Activated T-cell treated with anti-CD3 and anti-CD28 coated beads, Interleukin-2, amount 50 U/mL, for 72 hours (primary cell): Measurements from ENCODE around the gene PLET1. TPM values are rescaled to one million over a fixed set of nuclear protein-coding genes. Genes with fewer than 3 reads are reported as not detected.

Source experiments
- ATAC-seq, 2 donors: fragments of 150-1000 bp; cut with Tn5 transposase; replicated peaks in 1 of 2; 2 replicates each; pipeline ENCODE4 v1.10.0; 2021; ENCODE audit warnings: moderate library complexity in 2 of 2, mild to moderate bottlenecking in 1 of 2
- DNase-seq, 2 donors: peaks; one replicate each; pipeline ENCODE4 v3.0.0; 2021 to 2022; ENCODE audit warnings: mixed read lengths in 1 of 2
- H3K27ac Mint-ChIP-seq: one replicate; pipeline ENCODE4 v1.8.0; 2022; ENCODE audit warnings: mild to moderate bottlenecking, moderate library complexity, mixed read lengths
- H3K27me3 Mint-ChIP-seq: one replicate; pipeline ENCODE4 v1.8.0; 2022; ENCODE audit warnings: low read depth, mixed read lengths
- H3K36me3 Mint-ChIP-seq, 2 donors: one replicate each; pipeline ENCODE4 v1.8.0; 2022; ENCODE audit warnings: mixed read lengths in 2 of 2, mild to moderate bottlenecking in 1 of 2; ENCODE audit not compliant: insufficient read depth in 2 of 2
- H3K4me1 Mint-ChIP-seq: one replicate; pipeline ENCODE4 v1.8.0; 2022; ENCODE audit warnings: low read depth, mixed read lengths
- H3K4me3 Mint-ChIP-seq, 2 donors: one replicate each; pipeline ENCODE4 v1.8.0; 2022; ENCODE audit warnings: mild to moderate bottlenecking in 2 of 2, mixed read lengths in 2 of 2, moderate library complexity in 2 of 2
- H3K9me3 Mint-ChIP-seq, 2 donors: one replicate each; pipeline ENCODE4 v1.8.0; 2022; ENCODE audit warnings: mixed read lengths in 2 of 2
- total RNA-seq, 2 donors: library from RNA; stranded (reverse); gene quantifications; one replicate each; pipeline ENCODE4 v1.2.3, GENCODE V29; 2022

The PLET1 gene
- total RNA-seq, 2 donors from 2014 or later: not detected

GRCh38 chr11:112249871-112250610, 10.6 kb downstream of the PLET1 start:
- DNase-seq: no peak
- H3K27ac Mint-ChIP-seq: no peak overlapping the region
- no peaks in the 10 kb centered on the region for H3K27me3 Mint-ChIP-seq
- ATAC-seq: no peak
- H3K9me3 Mint-ChIP-seq: peaks cover 0 to 2% of the 10 kb centered on the region in 2 donors
- no peaks in the 10 kb centered on the region for H3K36me3 Mint-ChIP-seq
- no peaks in the 10 kb centered on the region for H3K4me1 Mint-ChIP-seq
- no peak overlapping the region for H3K4me3 Mint-ChIP-seq

GRCh38 chr11:112248201-112248600, 12.5 kb downstream of the PLET1 start:
- no peaks in the 10 kb centered on the region for H3K4me1 Mint-ChIP-seq
- peaks cover 2 to 8% of the 10 kb centered on the region in 2 donors for H3K9me3 Mint-ChIP-seq
- H3K4me3 Mint-ChIP-seq: no peak overlapping the region
- H3K27me3 Mint-ChIP-seq: no peaks in the 10 kb centered on the region
- ATAC-seq (no peak), DNase-seq (no peak)
- no peak overlapping the region for H3K27ac Mint-ChIP-seq
- peaks cover 0 to 6% of the 10 kb centered on the region in 2 donors for H3K36me3 Mint-ChIP-seq

GRCh38 chr11:112247201-112247600, 13.5 kb downstream of the PLET1 start:
- Mint-ChIP-seq H3K27me3 (no peaks in the 10 kb centered on the region), H3K27ac (no peak overlapping the region), H3K4me3 (no peak overlapping the region), H3K36me3 (peaks cover 4 to 13% of the 10 kb centered on the region in 2 donors), H3K9me3 (peaks cover 2 to 10% of the 10 kb centered on the region in 2 donors), H3K4me1 (no peaks in the 10 kb centered on the region)
- DNase-seq (no peak), ATAC-seq (no peak)

GRCh38 chr11:112241486-112241885, 19.2 kb downstream of the PLET1 start:
- Mint-ChIP-seq H3K4me1 (no peaks in the 10 kb centered on the region), H3K4me3 (no peak overlapping the region), H3K9me3 (peaks cover 2 to 10% of the 10 kb centered on the region in 2 donors), H3K27ac (no peak overlapping the region), H3K36me3 (peaks cover 7 to 24% of the 10 kb centered on the region in 2 donors), H3K27me3 (no peaks in the 10 kb centered on the region)
- no peak for DNase-seq
- ATAC-seq: no peak

GRCh38 chr11:112238041-112238440, 22.6 kb downstream of the PLET1 start:
- Mint-ChIP-seq H3K4me1 (no peaks in the 10 kb centered on the region), H3K4me3 (no peak overlapping the region), H3K9me3 (peaks cover 0 to 2% of the 10 kb centered on the region in 2 donors), H3K27ac (no peak overlapping the region), H3K27me3 (no peaks in the 10 kb centered on the region), H3K36me3 (peaks cover 9 to 26% of the 10 kb centered on the region in 2 donors)
- DNase-seq (no peak), ATAC-seq (no peak)

- H3K9me3 Mint-ChIP-seq: no peaks in the 10 kb centered on the region
- no peak overlapping the region for H3K4me3 Mint-ChIP-seq
- H3K27me3 Mint-ChIP-seq: no peaks in the 10 kb centered on the region
- H3K36me3 Mint-ChIP-seq: peaks cover 5 to 21% of the 10 kb centered on the region in 2 donors
- no peaks in the 10 kb centered on the region for H3K4me1 Mint-ChIP-seq
- no peak overlapping the region for H3K27ac Mint-ChIP-seq
- ATAC-seq: no peak
- no peak for DNase-seq
These were observed 23.2 kb downstream of the PLET1 start for GRCh38 chr11:112237451-112237850.

- H3K9me3 Mint-ChIP-seq: no peaks in the 10 kb centered on the region
- no peaks in the 10 kb centered on the region for H3K4me1 Mint-ChIP-seq
- H3K4me3 Mint-ChIP-seq: no peak overlapping the region
- peaks cover 5 to 24% of the 10 kb centered on the region in 2 donors for H3K36me3 Mint-ChIP-seq
- H3K27ac Mint-ChIP-seq: no peak overlapping the region
- DNase-seq (no peak), ATAC-seq (no peak)
- H3K27me3 Mint-ChIP-seq: no peaks in the 10 kb centered on the region
These were observed 24.8 kb downstream of the PLET1 start for GRCh38 chr11:112235750-112236390.

- Mint-ChIP-seq H3K4me1 (peaks cover 16% of the 10 kb centered on the region), H3K27me3 (no peaks in the 10 kb centered on the region), H3K9me3 (no peaks in the 10 kb centered on the region), H3K36me3 (peaks cover 2 to 27% of the 10 kb centered on the region in 2 donors), H3K27ac (no peak overlapping the region), H3K4me3 (no peak overlapping the region)
- ATAC-seq (no peak), DNase-seq (no peak)
These were observed 28.7 kb downstream of the PLET1 start for GRCh38 chr11:112231952-112232351.

- Mint-ChIP-seq H3K27ac (no peak overlapping the region), H3K4me3 (no peak overlapping the region), H3K27me3 (no peaks in the 10 kb centered on the region), H3K9me3 (no peaks in the 10 kb centered on the region), H3K4me1 (peaks cover 17% of the 10 kb centered on the region), H3K36me3 (peaks cover 0 to 15% of the 10 kb centered on the region in 2 donors)
- ATAC-seq (no peak), DNase-seq (no peak)
These were observed 30.8 kb downstream of the PLET1 start for GRCh38 chr11:112229746-112230433.

- Mint-ChIP-seq H3K9me3 (no peaks in the 10 kb centered on the region), H3K27ac (no peak overlapping the region), H3K4me3 (no peak overlapping the region), H3K36me3 (peaks cover 0 to 15% of the 10 kb centered on the region in 2 donors), H3K4me1 (peaks cover 17% of the 10 kb centered on the region), H3K27me3 (no peaks in the 10 kb centered on the region)
- no peak for ATAC-seq
- no peak for DNase-seq
These were observed 31.5 kb downstream of the PLET1 start for GRCh38 chr11:112229159-112229558.

- Mint-ChIP-seq H3K9me3 (no peaks in the 10 kb centered on the region), H3K27me3 (no peaks in the 10 kb centered on the region), H3K36me3 (peaks cover 0 to 15% of the 10 kb centered on the region in 2 donors), H3K4me1 (peaks cover 17% of the 10 kb centered on the region), H3K27ac (peak overlapping the region; percentile 31), H3K4me3 (no peak overlapping the region)
- DNase-seq (no peak), ATAC-seq (no peak)
These were observed 32.0 kb downstream of the PLET1 start for GRCh38 chr11:112228706-112229105.

GRCh38 chr11:112227471-112227870, 33.2 kb downstream of the PLET1 start:
- no peaks in the 10 kb centered on the region for H3K9me3 Mint-ChIP-seq
- peaks cover 17% of the 10 kb centered on the region for H3K4me1 Mint-ChIP-seq
- ATAC-seq (no peak), DNase-seq (no peak)
- H3K27me3 Mint-ChIP-seq: no peaks in the 10 kb centered on the region
- peak overlapping the region; percentile 88 to 89 for H3K4me3 Mint-ChIP-seq
- H3K36me3 Mint-ChIP-seq: peaks cover 0 to 15% of the 10 kb centered on the region in 2 donors
- H3K27ac Mint-ChIP-seq: peak overlapping the region; percentile 71

GRCh38 chr11:112226831-112227401, 33.7 kb downstream of the PLET1 start:
- no peak for DNase-seq
- peak; percentile 71 to 74 for ATAC-seq
- H3K27ac Mint-ChIP-seq: peak overlapping the region; percentile 71
- H3K27me3 Mint-ChIP-seq: no peaks in the 10 kb centered on the region
- peaks cover 17% of the 10 kb centered on the region for H3K4me1 Mint-ChIP-seq
- H3K9me3 Mint-ChIP-seq: no peaks in the 10 kb centered on the region
- peaks cover 0 to 15% of the 10 kb centered on the region in 2 donors for H3K36me3 Mint-ChIP-seq
- H3K4me3 Mint-ChIP-seq: peak overlapping the region; percentile 88 to 89
